ENCODE results near the gene CYP4F11.

DNA sequence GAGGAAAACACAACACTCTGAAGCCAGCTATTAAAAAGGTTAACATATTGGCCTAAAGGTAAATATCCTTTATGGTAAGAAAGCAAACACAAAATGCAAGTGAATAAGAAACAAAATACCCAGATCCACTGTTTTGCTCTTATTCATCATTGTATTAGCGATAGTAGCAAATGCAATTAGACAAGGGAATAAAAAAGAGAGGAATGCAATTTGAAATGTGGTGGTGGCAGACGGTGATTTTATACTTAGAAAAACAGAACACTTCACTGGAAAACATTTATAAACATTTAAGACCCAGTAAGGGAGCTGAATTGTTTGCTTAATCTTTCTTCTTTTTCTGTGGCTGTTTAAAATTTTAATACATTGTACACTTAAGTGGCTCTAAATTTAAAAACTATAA lies 19.2 kb downstream of the CYP4F11 start:
- TF ChIP-seq EZH2 (IDR thresholded peaks at IDR 0.05; ENCODE audit: insufficient read depth, poor library complexity, severe bottlenecking): no peak
- no peak for TF ChIP-seq EZH2phosphoT487 (IDR thresholded peaks at IDR 0.05; ENCODE audit: insufficient read depth, low read depth)
